ENCODE data around the gene ASIC2.

The ASIC2 gene

DNA sequence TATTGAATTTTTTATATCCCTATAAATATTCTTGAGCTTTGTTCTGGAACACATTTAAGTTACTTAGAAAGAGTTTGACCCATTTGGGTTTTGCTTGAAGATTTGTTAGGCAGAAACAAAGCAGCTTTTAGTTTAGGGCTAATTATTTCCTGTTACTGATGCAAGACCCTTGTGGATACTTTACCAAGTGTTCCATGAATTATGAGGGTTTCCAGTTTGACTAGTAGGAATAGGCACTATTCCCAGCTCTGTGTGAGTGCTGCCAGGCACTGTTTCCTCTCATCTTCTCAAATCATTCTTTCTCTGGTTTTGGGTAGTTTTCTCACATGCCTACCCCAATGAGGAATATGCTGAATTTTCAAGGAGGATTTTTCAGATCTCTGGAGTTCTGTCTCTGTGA, 221.4 kb downstream of the ASIC2 start:
- DNase-seq (ENCODE audit: low spot score): no peak
- TF ChIP-seq, protein P1, sequence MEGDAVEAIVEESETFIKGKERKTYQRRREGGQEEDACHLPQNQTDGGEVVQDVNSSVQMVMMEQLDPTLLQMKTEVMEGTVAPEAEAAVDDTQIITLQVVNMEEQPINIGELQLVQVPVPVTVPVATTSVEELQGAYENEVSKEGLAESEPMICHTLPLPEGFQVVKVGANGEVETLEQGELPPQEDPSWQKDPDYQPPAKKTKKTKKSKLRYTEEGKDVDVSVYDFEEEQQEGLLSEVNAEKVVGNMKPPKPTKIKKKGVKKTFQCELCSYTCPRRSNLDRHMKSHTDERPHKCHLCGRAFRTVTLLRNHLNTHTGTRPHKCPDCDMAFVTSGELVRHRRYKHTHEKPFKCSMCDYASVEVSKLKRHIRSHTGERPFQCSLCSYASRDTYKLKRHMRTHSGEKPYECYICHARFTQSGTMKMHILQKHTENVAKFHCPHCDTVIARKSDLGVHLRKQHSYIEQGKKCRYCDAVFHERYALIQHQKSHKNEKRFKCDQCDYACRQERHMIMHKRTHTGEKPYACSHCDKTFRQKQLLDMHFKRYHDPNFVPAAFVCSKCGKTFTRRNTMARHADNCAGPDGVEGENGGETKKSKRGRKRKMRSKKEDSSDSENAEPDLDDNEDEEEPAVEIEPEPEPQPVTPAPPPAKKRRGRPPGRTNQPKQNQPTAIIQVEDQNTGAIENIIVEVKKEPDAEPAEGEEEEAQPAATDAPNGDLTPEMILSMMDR (IDR thresholded peaks at IDR 0.05; ENCODE audit: borderline replicate concordance, control extremely low read depth, extremely low read depth, insufficient read depth, missing control alignments): no peak
- in situ Hi-C loops (cut with MboI; ENCODE audit: low sequenced_read_pairs, unreplicated experiment): loop anchor here (10.0 kb wide), 1 partner anchor 63 kb away; no protein-coding TSS in a partner anchor

DNA sequence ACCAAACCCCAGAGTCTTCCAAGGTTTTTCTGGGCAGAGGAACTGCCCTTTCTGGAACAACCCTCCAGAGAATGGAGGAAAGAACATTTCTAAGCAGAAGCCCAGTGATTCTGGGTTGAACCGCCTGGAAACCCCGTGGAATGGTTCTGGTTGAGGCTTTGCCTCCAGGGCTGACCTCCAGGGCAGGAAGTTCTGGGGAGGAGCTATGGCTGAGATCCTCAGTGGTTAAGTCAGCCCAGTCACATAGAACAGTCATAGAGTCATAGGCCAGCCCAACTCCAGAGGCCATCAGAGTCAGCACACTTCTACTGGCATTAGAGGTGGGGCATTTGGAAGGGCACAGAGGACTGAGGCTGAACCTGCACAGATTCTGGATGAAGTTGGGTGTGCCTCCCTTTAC, 235.5 kb downstream of the ASIC2 start:
- no peak for DNase-seq (ENCODE audit: low spot score)
- TF ChIP-seq, protein P1 (IDR thresholded peaks at IDR 0.05; ENCODE audit: borderline replicate concordance, control extremely low read depth, extremely low read depth, insufficient read depth, missing control alignments): no peak
- in situ Hi-C loops (cut with MboI; ENCODE audit: low sequenced_read_pairs, unreplicated experiment): no loop called here

DNA sequence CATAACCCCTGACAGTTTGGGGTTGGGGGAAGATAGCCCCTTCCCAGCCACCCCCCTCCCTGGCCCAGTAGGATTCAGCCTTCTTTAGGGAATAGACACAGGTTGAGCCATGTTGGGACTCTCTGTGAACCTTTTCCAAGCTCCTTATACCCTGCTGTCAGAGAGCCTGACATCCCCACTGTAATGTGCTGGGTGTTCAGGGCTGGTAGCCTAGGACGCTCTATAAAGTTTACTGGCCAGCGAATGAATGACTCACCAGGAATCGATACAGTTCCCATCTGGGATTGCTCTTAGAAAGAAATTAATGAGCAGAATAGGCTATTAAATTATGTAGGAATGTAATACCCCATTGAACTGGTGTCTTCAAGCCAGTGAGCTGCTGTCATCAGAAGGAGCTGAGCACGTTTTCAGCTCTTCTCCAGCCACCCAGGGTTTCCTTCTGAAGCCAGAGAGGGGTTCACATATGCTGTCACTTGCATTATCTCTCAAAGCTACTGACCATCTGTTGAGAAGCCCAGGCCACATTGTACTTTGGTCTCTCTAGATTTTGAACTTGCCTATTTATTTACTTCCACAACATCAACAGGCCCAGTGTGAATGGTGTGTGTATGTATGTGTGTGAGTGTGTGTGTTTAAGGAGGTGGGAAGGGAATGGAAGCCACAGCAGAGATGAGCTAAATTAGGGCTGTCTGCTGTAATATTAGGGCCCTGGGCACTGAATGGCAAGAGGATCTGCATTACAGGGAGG, 236.5 kb downstream of the ASIC2 start:
- in situ Hi-C loops (cut with MboI; ENCODE audit: low sequenced_read_pairs, unreplicated experiment): no loop called here
- TF ChIP-seq, protein P1 (IDR thresholded peaks at IDR 0.05; ENCODE audit: borderline replicate concordance, control extremely low read depth, extremely low read depth, insufficient read depth, missing control alignments): no peak
- DNase-seq (ENCODE audit: low spot score): no peak

DNA sequence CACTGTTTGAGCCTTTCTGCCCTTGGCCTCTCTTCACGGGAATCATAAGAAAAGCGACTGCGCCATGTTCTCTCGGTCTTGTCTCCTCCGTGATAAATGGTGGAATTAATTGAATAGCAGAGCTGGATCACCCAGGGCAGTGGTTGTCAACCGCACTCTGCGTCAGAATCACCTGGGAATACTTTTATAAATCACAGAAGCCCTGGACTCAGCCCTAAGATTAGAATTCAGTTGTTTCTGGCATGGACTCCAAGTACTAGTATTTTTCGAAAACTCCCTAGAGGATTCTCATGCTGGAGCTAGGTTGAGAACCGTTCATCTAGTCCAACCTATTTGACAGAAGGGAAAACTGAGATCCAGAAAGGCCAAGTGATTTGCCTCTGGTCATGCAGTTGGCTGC, 237.3 kb downstream of the ASIC2 start:
- in situ Hi-C loops (cut with MboI; ENCODE audit: low sequenced_read_pairs, unreplicated experiment): no loop called here
- no peak for DNase-seq (ENCODE audit: low spot score)
- TF ChIP-seq, protein P1 (IDR thresholded peaks at IDR 0.05; ENCODE audit: borderline replicate concordance, control extremely low read depth, extremely low read depth, insufficient read depth, missing control alignments): no peak

DNA sequence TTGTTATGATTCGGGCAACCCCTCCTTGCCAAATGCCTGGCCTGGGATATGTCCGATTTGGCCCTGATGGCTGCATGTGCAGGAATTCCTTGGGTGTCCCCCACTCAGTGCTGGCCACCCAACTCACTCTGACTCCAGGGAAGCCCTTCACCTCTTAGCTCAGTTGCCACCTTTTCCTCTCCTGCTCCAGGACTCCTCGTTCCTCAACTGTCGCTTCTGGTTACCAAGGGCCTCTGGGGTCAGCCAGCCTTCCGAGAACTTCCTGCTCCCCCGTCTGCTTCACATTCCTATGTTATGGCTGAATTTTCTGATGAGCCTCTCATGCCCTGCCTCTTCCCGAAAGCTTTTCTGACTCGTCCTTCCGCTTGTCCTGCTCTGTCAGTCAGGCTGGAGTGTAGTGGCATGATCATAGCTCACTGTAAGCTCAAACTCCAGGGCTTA, 237.9 kb downstream of the ASIC2 start:
- TF ChIP-seq, protein P1 (IDR thresholded peaks at IDR 0.05; ENCODE audit: borderline replicate concordance, control extremely low read depth, extremely low read depth, insufficient read depth, missing control alignments): no peak
- DNase-seq (ENCODE audit: low spot score): no peak
- in situ Hi-C loops (cut with MboI; ENCODE audit: low sequenced_read_pairs, unreplicated experiment): no loop called here

DNA sequence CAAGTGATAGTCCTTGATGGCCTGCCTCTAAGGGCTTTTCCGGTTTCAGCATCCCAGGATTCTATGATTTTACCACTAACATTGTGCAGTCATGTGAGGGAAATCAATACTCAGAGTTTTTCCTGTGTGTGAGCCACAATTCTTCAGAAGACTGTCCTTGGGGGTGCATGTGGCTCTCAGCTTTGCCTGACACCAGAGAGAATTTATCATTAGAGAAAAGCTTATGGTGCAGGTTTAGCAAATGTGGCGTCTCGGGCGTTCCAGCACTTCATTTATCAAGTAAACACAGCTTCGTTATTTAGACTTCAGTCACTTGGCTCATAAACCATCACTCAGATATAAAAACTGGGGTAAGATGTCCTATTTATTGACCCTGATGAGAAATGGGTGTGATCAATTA, 238.7 kb downstream of the ASIC2 start:
- in situ Hi-C loops (cut with MboI; ENCODE audit: low sequenced_read_pairs, unreplicated experiment): no loop called here
- no peak for DNase-seq (ENCODE audit: low spot score)
- TF ChIP-seq, protein P1 (IDR thresholded peaks at IDR 0.05; ENCODE audit: borderline replicate concordance, control extremely low read depth, extremely low read depth, insufficient read depth, missing control alignments): no peak
